Posterior vena cava (tissue), 2 donors: ENCODE results near the gene CREB5. TPM values are rescaled to one million over a fixed set of nuclear protein-coding genes. Genes with fewer than 3 reads are reported as not detected.

ENCODE experiments used
- DNase-seq: peaks from one replicate; pipeline ENCODE4 v3.0.0-alpha.2; 2020; ENCODE audit warnings: low spot score
- intact Hi-C, 2 donors: fragments of 100-400 bp; cut with DNase I; formaldehyde crosslinking; loops; one replicate each; pipeline versions ENCODE4 v1.14.1 to v1.14.2; 2022 to 2023
- total RNA-seq, 2 donors: library from RNA; stranded (reverse); fragmentation: NEBNext Ultra II Directional; extraction: Animal tissue kit (Norgen Biotek cat#: 25700); gene quantifications; one replicate each; pipeline ENCODE4 v1.2.1, GENCODE V29; 2021
- donor health status: DM: yes; HTN: yes; CAD: no.
- donor health status: DM: yes; HTN: yes; CAD: no.

CREB5 gene
- total RNA-seq, 2 donors from 2014 or later: 21.5 to 21.9 TPM

- DNase-seq: no peak
Observed at GRCh38 chr7:28703037-28703765, 290.9 kb downstream of the CREB5 start.

GRCh38 chr7:28704706-28705105 is 292.4 kb downstream of the CREB5 start:
- intact Hi-C loops: no loop called here
- no peak for DNase-seq

More at GRCh38 chr7:28703037-28703765, 290.9 kb downstream of the CREB5 start:
- intact Hi-C loops: no loop called here

- intact Hi-C loops: no loop called here
- no peak for DNase-seq
Observed at GRCh38 chr7:28705350-28705749, 293.0 kb downstream of the CREB5 start.

- no peak for DNase-seq
- intact Hi-C loops: no loop called here
Observed at GRCh38 chr7:28706584-28706983, 294.3 kb downstream of the CREB5 start.

GRCh38 chr7:28707291-28707690 is 295.0 kb downstream of the CREB5 start:
- no peak for DNase-seq
- intact Hi-C loops: no loop called here

GRCh38 chr7:28708033-28708951 is 296.0 kb downstream of the CREB5 start:
- intact Hi-C loops: no loop called here
- DNase-seq: no peak

- intact Hi-C loops: no loop called here
- DNase-seq: no peak
Observed at GRCh38 chr7:28709748-28710147, 297.4 kb downstream of the CREB5 start.

GRCh38 chr7:28711114-28711513 is 298.8 kb downstream of the CREB5 start:
- DNase-seq: no peak
- intact Hi-C loops: no loop called here

- no peak for DNase-seq
- intact Hi-C loops: no loop called here
Observed at GRCh38 chr7:28714459-28715120, 302.3 kb downstream of the CREB5 start.

- DNase-seq: no peak
- intact Hi-C loops: no loop called here
Observed at GRCh38 chr7:28717445-28718054, 305.2 kb downstream of the CREB5 start.

- intact Hi-C loops: no loop called here
- DNase-seq: no peak
Observed at GRCh38 chr7:28718055-28718481, 305.8 kb downstream of the CREB5 start.

GRCh38 chr7:28718545-28718944 is 306.2 kb downstream of the CREB5 start:
- intact Hi-C loops: no loop called here
- no peak for DNase-seq

- no peak for DNase-seq
- intact Hi-C loops: no loop called here
Observed at GRCh38 chr7:28722684-28723083, 310.4 kb downstream of the CREB5 start.

GRCh38 chr7:28723336-28723735 is 311.0 kb downstream of the CREB5 start:
- no peak for DNase-seq
- intact Hi-C loops: no loop called here

GRCh38 chr7:28724563-28724962 is 312.2 kb downstream of the CREB5 start:
- intact Hi-C loops: no loop called here
- no peak for DNase-seq

GRCh38 chr7:28725045-28725642 is 312.8 kb downstream of the CREB5 start:
- no peak for DNase-seq
- intact Hi-C loops: no loop called here

- intact Hi-C loops: no loop called here
- no peak for DNase-seq
Observed at GRCh38 chr7:28725911-28726310, 313.6 kb downstream of the CREB5 start.

GRCh38 chr7:28726555-28726954 is 314.2 kb downstream of the CREB5 start:
- DNase-seq: no peak
- intact Hi-C loops: no loop called here

GRCh38 chr7:28729281-28729680 is 317.0 kb downstream of the CREB5 start:
- intact Hi-C loops: no loop called here
- DNase-seq: no peak
